Measurements from ENCODE around the gene MYT1. TPM values are rescaled to one million over a fixed set of nuclear protein-coding genes. Genes with fewer than 3 reads are reported as not detected.

Gene MYT1
- total and polyA plus RNA-seq, 2 of the 13 experiments (the other 11 are each of a cell fraction or from before 2014, with no cell fraction given): 0.58 to 2.5 TPM

GRCh38 chr20:64136004-64136710, 28.1 kb upstream of the MYT1 start:
- Histone ChIP-seq H3K4me2 (ENCODE audit: low read depth, low read length) (no peak overlapping the region), H3K36me3 (replicated peaks in 1 of 2; ENCODE audit: control insufficient read depth in 1 of 2, insufficient read depth in 2 of 2, low read length in 2 of 2) (no peaks in the 10 kb centered on the region), H3K4me1 (ENCODE audit: insufficient read depth, low read length) (peaks cover 2% of the 10 kb centered on the region), H3K79me2 (ENCODE audit: insufficient read depth, low read length) (no peaks in the 10 kb centered on the region), H3K9me3 (ENCODE audit: low read length) (no peaks in the 10 kb centered on the region), H2AFZ (ENCODE audit: low read length) (no peak overlapping the region), H3K27me3 (ENCODE audit: control insufficient read depth in 1 of 2, insufficient read depth in 2 of 2, low read length in 2 of 2) (peaks cover 15 to 36% of the 10 kb centered on the region in 2 experiments; a peak in 4 of 5 replicates), H3K9ac (ENCODE audit: insufficient read depth, low read depth, low read length) (no peak overlapping the region), H3K4me3 (replicated peaks in 1 of 3; ENCODE audit: insufficient read depth in 1 of 3, low read depth in 2 of 3, low read length in 3 of 3) (no peak overlapping the region), H4K20me1 (ENCODE audit: insufficient read depth, low read length) (no peaks in the 10 kb centered on the region), H3K27ac (ENCODE audit: extremely low read length, insufficient read depth, low read length) (no peak overlapping the region)
- in situ Hi-C loops (cut with HindIII; ENCODE audit: extremely low pct_ligation_motif_present, low pct_unique_long_range_greater_than_20kb): no loop called here
- ChIA-PET POLR2A (no interaction called here), CTCF (ENCODE audit: low intra/inter-chr PET ratio, low total read pairs) (no interaction called here)
- intact Hi-C loops (cut with micrococcal nuclease; ENCODE audit: unreplicated experiment): no loop called here
- ATAC-seq: no peak
- BruUV-seq (replicated peaks): no TSS peak
- TF ChIP-seq, protein P1, sequence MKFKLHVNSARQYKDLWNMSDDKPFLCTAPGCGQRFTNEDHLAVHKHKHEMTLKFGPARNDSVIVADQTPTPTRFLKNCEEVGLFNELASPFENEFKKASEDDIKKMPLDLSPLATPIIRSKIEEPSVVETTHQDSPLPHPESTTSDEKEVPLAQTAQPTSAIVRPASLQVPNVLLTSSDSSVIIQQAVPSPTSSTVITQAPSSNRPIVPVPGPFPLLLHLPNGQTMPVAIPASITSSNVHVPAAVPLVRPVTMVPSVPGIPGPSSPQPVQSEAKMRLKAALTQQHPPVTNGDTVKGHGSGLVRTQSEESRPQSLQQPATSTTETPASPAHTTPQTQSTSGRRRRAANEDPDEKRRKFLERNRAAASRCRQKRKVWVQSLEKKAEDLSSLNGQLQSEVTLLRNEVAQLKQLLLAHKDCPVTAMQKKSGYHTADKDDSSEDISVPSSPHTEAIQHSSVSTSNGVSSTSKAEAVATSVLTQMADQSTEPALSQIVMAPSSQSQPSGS (CRISPR knock-in tag; IDR thresholded peaks at IDR 0.05): no peak
- TF ChIP-seq, protein P2, sequence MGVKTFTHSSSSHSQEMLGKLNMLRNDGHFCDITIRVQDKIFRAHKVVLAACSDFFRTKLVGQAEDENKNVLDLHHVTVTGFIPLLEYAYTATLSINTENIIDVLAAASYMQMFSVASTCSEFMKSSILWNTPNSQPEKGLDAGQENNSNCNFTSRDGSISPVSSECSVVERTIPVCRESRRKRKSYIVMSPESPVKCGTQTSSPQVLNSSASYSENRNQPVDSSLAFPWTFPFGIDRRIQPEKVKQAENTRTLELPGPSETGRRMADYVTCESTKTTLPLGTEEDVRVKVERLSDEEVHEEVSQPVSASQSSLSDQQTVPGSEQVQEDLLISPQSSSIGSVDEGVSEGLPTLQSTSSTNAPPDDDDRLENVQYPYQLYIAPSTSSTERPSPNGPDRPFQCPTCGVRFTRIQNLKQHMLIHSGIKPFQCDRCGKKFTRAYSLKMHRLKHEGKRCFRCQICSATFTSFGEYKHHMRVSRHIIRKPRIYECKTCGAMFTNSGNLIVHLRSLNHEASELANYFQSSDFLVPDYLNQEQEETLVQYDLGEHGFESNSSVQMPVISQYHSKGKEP (CRISPR knock-in tag; IDR thresholded peaks at IDR 0.05): no peak
- TF ChIP-seq ZBTB33 (CRISPR knock-in tag; IDR thresholded peaks at IDR 0.05) (no peak), NCOA2 (CRISPR knock-in tag; IDR thresholded peaks at IDR 0.05) (no peak), HOXA9 (CRISPR knock-in tag; IDR thresholded peaks at IDR 0.05; ENCODE audit: borderline replicate concordance) (no peak), FIP1L1 (IDR thresholded peaks at IDR 0.05; ENCODE audit: borderline replicate concordance, insufficient read depth, low read depth, low read length) (no peak)
- TF ChIP-seq, protein P3, sequence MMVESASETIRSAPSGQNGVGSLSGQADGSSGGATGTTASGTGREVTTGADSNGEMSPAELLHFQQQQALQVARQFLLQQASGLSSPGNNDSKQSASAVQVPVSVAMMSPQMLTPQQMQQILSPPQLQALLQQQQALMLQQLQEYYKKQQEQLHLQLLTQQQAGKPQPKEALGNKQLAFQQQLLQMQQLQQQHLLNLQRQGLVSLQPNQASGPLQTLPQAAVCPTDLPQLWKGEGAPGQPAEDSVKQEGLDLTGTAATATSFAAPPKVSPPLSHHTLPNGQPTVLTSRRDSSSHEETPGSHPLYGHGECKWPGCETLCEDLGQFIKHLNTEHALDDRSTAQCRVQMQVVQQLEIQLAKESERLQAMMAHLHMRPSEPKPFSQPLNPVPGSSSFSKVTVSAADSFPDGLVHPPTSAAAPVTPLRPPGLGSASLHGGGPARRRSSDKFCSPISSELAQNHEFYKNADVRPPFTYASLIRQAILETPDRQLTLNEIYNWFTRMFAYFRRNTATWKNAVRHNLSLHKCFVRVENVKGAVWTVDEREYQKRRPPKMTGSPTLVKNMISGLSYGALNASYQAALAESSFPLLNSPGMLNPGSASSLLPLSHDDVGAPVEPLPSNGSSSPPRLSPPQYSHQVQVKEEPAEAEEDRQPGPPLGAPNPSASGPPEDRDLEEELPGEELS (CRISPR knock-in tag; IDR thresholded peaks at IDR 0.05): no peak
- no peak for FAIRE-seq
- 61% methylated on average over 32 of the region's 32 CpGs for WGBS (ENCODE audit: low lambda C conversion rate)
- DNase-seq (ENCODE audit: low spot score): no peak

Measured in HepG2 (cell line).